HG03469 (cell line): ENCODE data around the gene GPR137B.
A peak's percentile ranks its signal among the peaks of the same experiment; 100 is the strongest.
"Not testable (repeated sequence)": the region's sequence is repeated elsewhere in the genome, so short reads cannot be mapped to it uniquely, and the experiment has no call there.

Source experiments
- ATAC-seq: cut with Tn5 transposase; IDR thresholded peaks from one replicate; pipeline ENCODE4 v1.9.1; 2021; ENCODE audit warnings: mild to moderate bottlenecking, moderate library complexity, moderate number of reproducible peaks; ENCODE audit not compliant: unreplicated experiment

The GPR137B gene

DNA sequence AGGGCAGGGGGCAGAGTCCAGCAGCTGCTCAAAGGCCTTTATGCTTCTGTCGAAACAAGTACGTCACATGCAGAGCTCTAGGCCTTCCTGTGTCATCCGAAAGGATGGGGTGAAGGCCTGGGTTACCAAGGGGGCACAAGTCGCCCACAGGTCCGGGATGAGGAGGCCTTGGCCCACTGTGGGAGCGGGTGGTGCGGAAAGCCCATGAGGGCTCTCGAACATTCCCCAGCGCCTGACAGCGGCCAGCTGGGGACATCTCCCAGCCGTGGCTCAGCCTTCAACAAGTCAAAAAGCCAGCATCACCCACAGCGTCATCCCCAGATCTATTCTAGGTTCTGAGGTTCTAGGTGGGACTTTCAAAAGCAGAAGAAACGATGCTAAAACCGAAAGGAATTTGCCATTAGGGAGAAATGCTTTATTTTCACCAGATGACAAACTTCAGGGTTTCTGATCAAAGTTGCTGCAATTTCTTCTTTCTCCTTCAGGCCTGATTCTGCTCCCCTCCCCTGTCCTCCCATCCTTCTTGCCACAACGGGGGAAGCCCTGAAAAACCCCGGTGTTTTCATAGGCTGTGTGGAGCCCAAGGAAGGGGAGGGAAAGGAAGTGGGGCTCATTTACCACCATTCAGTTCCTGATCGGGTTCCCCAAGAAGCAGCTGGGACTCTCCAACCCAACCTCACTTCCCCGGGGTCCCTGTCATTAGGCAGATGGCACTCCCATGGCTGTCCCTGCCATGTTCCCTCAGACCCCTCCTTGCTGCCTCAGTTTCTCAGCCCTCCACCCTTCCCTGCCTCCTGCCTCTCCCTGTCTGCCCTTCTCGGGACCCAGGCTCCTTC is 17.6 kb downstream of the GPR137B start:
- peak; percentile 18 for ATAC-seq

- no peak for ATAC-seq
These were observed 18.3 kb downstream of the GPR137B start for GRCh38 chr1:236160540-236161127.

DNA sequence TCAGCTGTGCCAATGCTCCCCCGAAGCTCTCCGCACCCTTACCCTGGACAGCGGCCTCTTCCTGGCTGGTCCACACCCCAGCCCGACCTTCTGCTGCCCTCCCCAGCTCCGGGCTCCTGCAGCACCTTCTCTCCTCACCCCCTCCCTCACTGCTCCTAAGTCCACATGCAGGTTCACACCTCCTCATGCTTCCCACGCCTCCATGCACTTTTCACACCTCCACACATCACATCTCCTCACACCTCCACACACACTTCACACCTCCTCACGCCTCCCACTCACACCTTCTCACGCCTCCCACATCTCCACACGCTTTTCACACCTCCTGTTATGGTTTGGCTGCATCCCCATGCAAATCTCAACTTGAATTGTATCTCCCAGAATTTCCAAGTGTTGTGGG is 18.9 kb downstream of the GPR137B start:
- no peak for ATAC-seq

- ATAC-seq, result not testable (repeated sequence)
These were observed 19.4 kb downstream of the GPR137B start for GRCh38 chr1:236161755-236162154.

DNA sequence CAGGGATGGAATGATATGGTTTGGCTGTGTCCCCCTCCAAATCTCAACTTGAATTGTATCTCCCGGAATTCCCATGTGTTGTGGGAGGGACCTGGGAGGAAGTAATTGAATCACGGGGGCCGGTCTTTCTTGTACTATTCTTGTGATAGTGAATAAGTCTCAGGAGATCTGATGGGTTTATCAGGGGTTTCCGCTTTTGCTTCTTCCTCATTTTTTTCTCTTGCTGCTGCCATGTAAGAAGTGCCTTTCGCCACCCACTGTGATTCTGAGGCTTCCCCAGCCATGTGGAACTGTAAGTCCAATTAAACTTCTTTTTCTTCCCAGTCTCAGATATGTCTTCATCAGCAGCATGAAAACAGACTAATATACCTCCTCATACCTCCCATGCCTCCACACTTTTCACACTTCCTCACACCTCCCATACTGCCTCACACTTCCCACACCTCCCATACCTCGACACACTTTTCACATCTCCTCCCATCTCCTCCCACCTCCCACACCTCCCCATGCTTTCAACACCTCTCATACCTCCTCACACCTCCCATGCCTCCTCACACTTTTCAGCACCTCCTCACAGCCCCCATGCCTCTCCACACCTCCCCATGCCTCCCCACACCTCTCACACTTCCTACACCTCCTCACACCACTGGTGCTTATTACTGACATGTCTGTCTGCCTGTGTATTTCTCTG is 21.3 kb downstream of the GPR137B start:
- ATAC-seq, result no peak

- no peak for ATAC-seq
These were observed 21.9 kb downstream of the GPR137B start for GRCh38 chr1:236164273-236164672.

DNA sequence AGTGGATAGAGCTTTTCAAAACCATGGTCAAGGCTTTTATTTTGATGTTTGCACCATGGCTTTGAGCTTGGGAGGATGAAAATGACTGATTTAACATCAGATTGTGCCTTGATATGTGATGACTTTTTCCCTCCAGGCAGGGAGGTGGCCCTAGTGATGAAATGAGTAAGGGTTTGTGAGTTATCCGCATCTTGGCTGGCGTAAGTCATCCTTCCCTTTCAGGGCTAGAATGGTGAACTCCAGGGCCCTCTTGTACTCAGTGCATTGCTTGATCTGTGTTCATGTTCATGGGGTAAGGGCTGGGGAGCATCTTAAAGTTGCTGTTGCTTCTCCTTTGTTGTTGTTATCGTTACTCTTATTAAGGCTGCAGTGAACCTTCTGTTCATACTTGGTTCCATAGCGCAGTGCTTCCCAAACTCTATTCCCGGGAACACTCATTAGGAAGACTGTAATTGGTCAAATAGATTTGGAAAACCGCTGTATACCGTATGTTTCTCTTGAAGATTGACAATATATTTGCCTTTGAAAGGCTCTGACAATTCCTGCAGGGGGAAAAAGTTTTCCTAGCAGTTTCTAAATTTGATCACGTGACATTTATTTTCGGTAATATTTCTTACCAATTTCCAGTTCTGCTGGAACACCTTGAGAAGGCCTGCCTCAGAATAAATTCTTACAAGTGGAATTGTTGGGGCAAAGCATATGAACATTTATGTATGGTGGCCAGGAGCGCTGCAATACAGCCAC is 23.1 kb downstream of the GPR137B start:
- no peak for ATAC-seq

DNA sequence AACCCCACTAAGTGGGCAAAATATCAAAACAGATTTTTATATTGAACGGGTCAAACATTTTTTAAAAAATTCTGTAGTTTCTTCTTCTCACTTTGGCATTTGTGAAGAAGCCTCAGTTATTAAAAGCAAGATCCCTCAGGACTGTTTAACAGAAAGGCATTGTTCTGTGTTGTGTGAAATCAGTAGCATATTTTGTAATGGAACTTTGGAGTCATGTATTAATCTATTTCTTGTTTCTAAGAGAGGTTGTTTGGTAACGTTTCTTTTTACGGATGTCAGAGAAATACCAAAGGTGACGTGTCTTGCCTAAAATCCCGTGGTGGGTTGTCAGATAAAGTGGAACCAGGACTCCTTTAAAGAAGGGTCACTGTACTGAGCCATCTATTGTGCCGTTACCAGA is 23.7 kb downstream of the GPR137B start:
- no peak for ATAC-seq

DNA sequence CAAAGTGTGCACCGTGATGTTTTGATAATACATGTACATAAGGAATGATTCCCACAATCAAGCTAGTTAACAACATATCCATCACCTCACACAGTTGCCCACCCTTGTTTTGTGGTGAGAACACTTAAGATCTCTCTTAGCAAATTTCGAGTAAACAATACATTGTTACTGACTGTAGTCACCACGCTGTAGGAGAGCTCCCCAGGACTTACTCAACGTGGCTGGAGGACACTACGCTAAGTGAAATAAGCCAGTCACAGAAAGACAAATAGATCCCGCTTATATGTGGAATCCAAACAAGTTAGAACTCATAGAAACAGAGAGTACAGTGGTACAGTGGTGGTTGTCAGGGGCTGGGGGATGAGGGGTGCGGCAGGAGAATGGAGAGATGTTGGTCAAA is 24.8 kb downstream of the GPR137B start:
- no peak for ATAC-seq

- no peak for ATAC-seq
These were observed 25.2 kb downstream of the GPR137B start for GRCh38 chr1:236167578-236167977.

DNA sequence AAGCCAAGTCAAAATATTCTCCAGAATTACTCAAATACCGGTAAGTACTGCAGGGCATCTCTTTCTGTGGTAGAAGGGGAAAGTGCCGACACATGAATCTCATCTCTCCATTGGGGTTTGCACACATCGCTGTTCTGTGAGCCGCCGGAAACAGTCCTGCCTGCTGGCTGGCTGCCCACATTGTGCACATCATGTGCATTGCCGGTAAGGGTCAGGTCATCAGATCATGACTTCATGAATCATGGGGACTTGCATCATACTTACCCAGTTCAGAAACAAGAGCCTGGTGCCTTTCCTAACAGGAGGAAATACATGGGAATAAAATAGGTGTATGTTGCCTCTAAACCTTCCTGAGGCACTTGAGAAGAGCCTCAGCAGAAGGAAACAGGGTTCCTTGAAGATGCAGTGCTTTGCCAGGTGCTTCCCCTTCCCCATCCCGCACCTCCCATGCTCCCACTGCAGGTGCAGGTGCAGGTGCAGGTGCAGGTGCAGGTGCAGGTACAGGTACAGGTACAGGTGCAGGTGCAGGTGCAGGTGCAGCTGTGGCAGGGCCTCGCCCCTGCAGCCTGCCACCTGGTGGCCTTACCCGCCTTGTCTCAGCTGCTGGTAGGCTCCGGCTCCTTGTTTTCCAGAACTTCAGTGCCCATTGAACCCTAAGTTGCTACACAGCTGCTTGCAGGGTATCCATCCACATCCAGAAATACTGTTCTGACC is 26.5 kb downstream of the GPR137B start:
- ATAC-seq, result no peak

- no peak for ATAC-seq
These were observed 29.8 kb downstream of the GPR137B start for GRCh38 chr1:236172041-236172579.

DNA sequence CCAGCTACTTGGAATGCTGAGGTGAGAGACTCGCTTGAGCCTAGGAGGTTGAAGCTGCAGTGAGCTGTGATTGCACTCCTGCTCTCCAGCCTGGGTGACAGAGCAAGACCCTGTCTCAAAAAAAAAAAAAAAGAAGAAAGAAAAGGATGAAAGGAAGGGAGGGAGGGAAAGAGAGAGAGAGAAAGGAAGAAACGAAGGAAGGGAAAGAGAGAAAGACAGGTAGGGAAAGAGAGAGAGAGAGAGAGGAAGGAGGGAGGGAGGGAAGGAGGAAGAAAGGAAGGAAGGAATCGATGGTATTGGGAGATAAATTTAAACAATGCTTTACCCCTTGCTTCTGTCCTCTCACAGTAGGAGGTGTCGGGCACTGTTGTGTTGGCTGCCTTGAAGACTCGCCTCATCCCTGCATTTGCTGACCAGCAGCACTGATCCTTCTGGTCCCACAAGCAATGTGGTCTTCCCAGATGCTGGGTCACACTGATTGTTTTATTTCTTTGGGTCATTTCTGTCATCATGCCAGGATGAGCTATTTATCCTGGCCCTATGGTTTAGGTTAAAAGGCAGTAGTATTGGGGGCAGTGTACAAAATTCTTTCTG is 30.9 kb downstream of the GPR137B start:
- ATAC-seq, result no peak

- ATAC-seq, result peak; percentile 74
These were observed 33.5 kb downstream of the GPR137B start for GRCh38 chr1:236175642-236176336.

DNA sequence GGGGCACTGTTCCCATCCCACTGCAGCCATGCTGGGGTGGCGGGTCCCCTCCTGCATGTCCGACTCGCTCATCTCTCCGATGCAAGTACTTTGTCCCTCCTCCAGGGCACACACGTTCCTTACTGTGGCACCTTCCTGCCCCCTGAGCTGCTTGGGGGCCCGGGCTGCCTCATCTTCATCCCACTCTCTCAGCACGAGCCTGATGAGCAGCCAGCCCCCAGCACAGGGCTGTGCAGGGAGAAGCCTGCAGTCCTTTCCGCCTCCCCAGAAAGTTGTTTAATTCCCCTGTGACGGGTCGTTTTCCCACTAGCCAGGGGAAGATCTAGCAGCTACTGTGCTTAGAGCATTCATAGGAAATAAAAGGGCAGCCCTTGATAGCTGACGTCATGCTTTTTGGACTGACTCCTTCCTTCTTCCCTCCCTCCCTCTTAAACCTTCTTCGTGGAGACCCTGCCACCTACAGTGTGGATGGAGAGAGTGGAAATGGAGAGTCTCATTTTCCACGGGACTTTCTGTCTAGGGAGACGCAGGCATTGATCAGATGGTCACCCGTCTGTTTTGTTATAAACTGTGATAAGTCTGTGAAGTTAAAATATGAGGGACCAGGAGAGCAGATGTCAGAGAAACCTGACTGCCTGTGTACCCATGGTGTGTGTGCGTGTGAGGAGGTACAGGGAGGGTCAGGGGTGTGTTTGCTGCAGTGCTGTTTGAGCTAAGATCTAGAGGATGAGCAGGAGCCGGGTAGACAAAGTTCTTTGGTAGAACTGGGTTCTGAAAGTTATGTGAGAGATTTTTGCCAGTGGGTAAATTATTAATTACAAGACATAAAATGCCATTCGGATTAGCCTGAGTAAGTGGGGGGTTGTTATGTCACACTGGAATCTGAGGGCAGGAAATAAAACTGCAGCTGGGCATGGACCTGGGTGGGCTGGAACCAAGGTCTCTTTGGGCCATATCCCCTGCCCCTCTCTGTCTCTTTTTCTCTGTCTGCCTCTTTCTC is 34.3 kb downstream of the GPR137B start:
- no peak for ATAC-seq

DNA sequence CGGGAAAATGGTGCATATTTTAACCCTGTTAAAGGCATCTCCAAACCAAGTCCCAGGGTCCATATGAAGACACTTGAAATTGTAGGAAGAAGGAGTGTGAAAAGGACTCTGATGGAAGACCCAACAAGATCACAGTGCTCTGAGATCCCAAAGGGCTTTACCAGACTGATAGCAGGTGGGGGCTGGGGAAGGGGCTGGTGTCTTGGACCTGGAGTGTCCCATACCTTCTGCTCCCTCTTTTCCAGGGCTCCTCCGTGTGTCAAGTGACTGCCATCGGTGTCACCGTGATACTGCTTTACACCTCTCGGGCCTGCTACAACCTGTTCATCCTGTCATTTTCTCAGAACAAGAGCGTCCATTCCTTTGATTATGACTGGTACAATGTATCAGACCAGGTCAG is 37.3 kb downstream of the GPR137B start:
- no peak for ATAC-seq

GRCh38 chr1:236181059-236181458 is 38.7 kb downstream of the GPR137B start:
- ATAC-seq, result no peak

DNA sequence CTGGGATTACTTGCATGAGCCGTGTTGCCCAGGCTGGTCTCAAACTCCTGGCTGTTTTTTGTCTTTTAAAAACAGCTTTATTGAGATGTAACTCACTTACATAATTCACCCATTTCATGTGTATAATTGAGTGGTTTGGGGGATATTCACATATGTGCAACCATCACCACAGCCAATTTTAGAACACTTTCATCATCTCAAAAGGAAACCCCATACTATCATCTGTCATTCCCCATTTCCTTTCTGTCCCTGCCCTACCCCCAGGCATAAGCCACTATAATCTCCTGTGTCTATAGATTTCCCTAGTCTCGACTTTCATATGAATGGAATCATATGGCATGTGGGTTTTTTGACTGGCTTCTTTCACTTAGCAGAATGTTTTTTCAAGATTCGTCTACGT is 43.3 kb downstream of the GPR137B start:
- no peak for ATAC-seq
